T-helper 1 cell treated with Interleukin-12 subunit alpha and Interleukin-12 subunit beta and Interleukin-4 antibody, amounts not matched to agents 30 ng/mL and 1 ng/mL, for 36 hours (primary cell): ENCODE data around the gene RPS15A. TPM values are rescaled to one million over a fixed set of nuclear protein-coding genes. Genes with fewer than 3 reads are reported as not detected.
"Not testable (repeated sequence)": the region's sequence is repeated elsewhere in the genome, so short reads cannot be mapped to it uniquely, and the experiment has no call there.

Source experiments
- intact Hi-C: fragments of 100-400 bp; cut with micrococcal nuclease; formaldehyde crosslinking; loops from one replicate; pipeline ENCODE4 v1.15.1; 2024
- total RNA-seq: library from RNA; stranded (reverse); gene quantifications from 2 replicates; pipeline ENCODE4 v1.2.3, GENCODE V29; 2022

Gene RPS15A
- total RNA-seq, 1 donor from 2014 or later: 1,857 TPM

DNA sequence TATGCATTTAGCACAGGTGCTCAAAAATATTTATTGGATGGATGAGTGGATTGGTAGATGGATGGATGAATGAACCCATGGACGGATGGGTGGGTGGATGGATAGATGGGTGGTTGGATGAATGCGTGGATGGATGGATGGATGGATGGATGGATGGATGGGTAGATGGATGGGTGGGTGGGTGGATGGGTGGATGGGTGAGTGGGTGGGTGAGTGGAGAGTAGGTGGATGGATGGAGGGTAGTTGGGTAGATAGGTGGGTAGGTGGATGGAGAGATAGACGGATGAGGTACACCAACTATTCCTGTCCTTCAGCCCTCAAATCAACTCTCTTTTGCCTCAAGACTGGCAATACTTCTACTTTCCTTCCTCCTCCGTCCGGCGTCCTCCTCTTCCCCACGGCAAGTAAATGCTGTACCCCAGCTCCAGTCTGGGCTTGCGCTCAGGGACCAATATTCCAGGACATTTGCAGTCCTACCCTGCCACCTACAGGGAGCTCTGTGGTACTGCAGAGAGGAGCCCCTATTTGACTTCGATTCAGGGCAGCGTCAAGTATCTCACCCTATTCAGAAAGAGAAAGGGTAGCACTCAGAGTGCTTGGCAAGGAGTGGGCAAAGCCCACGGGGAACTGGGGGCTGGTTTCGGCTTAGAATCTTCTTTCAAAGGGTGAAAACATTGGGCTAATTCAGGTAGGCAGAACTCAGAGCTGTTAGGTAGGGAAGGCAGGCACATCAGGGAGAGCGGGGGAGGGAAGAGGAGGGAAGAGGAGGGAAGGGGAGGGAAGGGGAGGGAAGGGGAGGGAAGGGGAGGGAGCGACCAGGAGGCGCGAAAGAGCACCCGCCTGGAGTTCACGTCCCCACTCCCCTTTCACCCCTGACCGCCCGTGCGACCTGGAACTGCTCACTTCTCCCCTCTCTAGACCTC is 30.3 kb downstream of the RPS15A start:
- intact Hi-C loops: loop anchor here (5.0 to 10.0 kb wide), 2 partner anchors 1203 to 1285 kb away; partner anchors contain the start of gene XYLT1

DNA sequence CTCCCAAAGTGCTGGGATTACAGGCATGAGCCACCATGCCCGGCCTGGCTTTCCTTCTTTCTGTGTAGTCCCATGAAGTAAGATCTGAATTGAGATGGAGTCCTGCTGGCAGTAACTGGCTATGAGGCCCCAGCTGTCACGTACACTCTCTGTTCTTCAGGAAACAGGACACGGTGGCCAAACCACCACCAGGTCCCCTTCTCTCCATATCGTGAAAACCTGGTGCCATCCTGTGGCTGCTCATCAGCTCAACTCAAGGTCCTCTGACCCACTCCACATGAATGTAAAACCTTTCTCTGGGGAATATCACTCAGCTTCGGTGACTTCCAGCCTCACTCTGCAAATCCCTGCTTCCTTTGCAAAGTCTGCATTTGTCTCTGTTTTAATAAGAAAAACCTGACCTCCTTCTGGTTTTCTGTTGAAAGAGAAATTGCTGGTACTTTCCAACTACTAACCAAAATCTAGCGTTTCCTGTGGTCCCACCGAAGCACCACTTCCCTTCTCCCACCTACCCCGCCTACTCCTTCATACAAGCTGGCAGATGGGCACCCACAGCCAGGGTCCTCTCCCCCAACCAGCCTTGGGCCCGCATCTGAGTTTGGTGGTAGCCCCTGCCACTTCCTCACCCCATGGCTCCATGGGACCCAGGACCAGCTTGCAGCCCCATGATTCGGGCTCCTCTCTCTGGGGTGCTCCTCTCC is 32.0 kb downstream of the RPS15A start:
- intact Hi-C loops: loop anchor here (5.0 kb wide), 1 partner anchor 1201 kb away; no protein-coding TSS in a partner anchor

DNA sequence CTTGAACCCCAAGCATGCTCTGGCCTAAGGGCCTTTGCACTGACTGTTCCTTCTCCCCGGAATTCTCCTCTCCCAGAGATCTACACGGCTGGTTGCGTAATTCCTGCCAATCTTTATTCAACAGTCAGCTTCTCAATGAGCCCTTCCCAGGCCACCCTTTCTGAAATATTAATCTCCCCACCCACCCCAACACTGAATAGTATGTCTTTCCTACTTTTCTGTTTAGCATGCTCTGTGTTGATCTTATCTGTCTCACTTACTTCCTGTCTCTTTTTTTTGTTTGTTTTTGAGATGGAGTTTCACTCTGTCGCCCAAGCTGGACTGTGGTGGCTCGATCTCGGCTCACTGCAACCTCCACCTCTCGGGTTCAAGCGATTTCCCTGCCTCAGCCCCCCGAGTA is 33.5 kb downstream of the RPS15A start:
- intact Hi-C loops: loop anchor here (5.0 kb wide), 1 partner anchor 1199 kb away; no protein-coding TSS in a partner anchor

DNA sequence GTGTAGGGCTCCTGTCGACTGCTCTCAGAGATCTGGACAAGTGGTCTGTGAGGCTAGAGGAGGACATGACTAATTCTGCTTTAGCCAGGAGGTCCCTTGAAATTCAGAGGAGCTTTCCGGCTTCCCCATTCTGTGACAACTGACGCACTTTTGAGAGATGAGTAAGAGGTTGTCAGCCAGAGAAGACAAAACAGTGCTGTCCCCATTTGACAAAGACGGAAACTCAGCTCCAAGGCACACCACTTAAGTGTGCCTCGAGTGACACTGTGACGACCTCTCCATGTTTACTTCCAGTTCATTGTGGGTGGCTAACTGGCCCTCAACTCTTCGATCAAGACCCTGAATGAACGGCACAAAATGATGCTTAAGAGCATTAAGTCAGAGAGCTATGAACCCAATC is 47.3 kb downstream of the RPS15A start:
- intact Hi-C loops: not testable (repeated sequence)

DNA sequence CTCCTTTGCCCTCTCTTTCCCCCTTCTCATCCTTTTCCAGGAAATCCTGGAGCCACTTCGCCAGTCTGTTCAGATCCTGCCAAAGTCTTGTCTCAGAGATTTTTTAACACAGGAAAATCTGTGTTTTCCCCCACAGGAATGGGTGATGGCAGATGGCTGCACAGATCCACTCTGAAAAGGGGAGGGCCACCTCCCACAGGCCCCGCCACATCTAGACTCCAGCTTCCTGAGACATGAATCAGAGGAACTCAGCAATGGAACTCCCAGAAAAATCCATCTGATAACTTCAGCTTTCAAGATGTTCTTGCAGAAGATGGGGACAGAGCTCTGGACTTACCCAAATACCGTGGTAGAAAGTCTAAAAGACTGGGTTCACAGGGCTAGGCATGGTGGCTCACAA is 50.1 kb downstream of the RPS15A start:
- intact Hi-C loops: not testable (repeated sequence)

DNA sequence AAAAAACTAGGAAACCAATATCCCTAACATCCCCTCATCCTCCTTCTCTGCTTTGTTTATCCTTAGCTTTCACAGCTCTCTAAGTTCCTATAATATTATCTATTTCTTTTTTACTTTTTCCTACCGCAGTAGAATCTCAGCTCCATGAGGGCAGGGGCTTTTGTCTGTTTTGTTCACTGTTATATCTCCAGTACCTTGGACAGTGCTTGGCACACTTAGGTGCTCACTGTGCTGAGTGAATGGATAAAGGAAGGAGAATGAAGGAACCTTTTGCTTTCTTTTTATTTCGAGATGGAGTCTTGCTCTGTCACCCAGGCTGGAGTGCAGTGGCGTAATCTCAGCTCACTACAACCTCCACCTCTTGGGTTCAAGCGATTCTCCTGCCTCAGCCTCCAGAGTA is 51.4 kb downstream of the RPS15A start:
- intact Hi-C loops: not testable (repeated sequence)

DNA sequence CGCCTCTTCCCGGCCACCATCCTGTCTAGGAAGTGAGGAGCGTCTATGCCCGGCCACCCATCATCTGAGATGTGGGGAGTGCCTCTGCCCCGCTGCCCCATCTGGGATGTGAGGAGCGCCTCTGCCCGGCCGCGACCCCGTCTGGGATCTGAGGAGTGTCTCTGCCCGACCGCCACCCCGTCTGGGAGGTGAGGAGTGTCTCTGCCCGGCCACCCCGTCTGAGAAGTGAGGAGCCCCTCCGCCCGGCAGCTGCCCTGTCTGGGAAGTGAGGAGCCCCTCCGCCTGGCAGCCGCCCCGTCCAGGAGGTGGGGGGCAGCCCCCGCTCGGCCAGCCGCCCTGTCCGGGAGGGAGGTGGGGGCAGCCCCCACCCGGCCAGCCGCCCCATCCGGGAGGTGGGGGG is 55.9 kb downstream of the RPS15A start:
- intact Hi-C loops: not testable (repeated sequence)

Other genes starting within 250 kb of the RPS15A start
- 114 and 126 TPM in 2 replicates for gene NOMO2, start 228.2 kb downstream of the RPS15A start, total RNA-seq
- 225 and 235 TPM in 2 replicates for gene ARL6IP1, start 11.2 kb upstream of the RPS15A start, total RNA-seq
- gene SMG1, start 136.1 kb upstream of the RPS15A start, total RNA-seq: 162 and 186 TPM in 2 replicates
- 0.07 TPM in 1 of 2 replicates, not detected in the other for gene TMC7, start 193.6 kb upstream of the RPS15A start, total RNA-seq